Adrenal gland (tissue), 12 donors: ENCODE measurements around the gene CDH4. TPM values are rescaled to one million over a fixed set of nuclear protein-coding genes. Genes with fewer than 3 reads are reported as not detected.

ENCODE experiments used
- DNase-seq, 7 donors: peaks; one replicate each; pipeline ENCODE4 v3.0.0-alpha.2; 2019 to 2020
- H3K27ac ChIP-seq, 5 donors: fragments of 200-600 bp; sonication (generic) in 4 of 5; 1 replicate in 3 of 5; 2 replicates in 2 of 5; pipeline versions ENCODE4 v1.5.1 to v1.8.0; 2016 to 2020; ENCODE audit warnings: mild to moderate bottlenecking in 1 of 5
- H3K27me3 ChIP-seq: fragments of 200-600 bp; 2 replicates; pipeline ENCODE4 v1.8.0; 2021
- H3K36me3 ChIP-seq, 2 donors: fragments of 200-600 bp; replicated peaks in 1 of 2; 1 replicate in 1 of 2; 2 replicates in 1 of 2; pipeline versions ENCODE4 v1.5.1 to v1.8.0; 2018 to 2022
- H3K4me1 ChIP-seq, 2 donors: fragments of 200-600 bp; replicated peaks in 1 of 2; 1 replicate in 1 of 2; 2 replicates in 1 of 2; pipeline versions ENCODE4 v1.5.1 to v1.8.0; 2018 to 2021
- H3K4me3 ChIP-seq, 4 donors: fragments of 200-600 bp; sonication (generic) in 3 of 4; one replicate each; pipeline ENCODE4 v1.5.1; 2016 to 2018
- H3K9me3 ChIP-seq, 3 donors: fragments of 200-600 bp; sonication (generic) in 1 of 3; replicated peaks in 1 of 3; 1 replicate in 2 of 3; 2 replicates in 1 of 3; pipeline versions ENCODE4 v1.5.1 to v1.8.0; 2016 to 2021
- CTCF ChIP-seq, 6 experiments: fragments of 450-650 bp in 4 of 6; fragments of 200-600 bp in 2 of 6; sonication (generic) in 1 of 6; IDR thresholded peaks; 1 replicate in 5 of 6; 2 replicates in 1 of 6; pipeline versions ENCODE4 v1.5.1 to v1.8.0; 2016 to 2021; ENCODE audit warnings: antibody characterized with exemption in 6 of 6, mild to moderate bottlenecking in 2 of 6, moderate library complexity in 1 of 6
- POLR2A ChIP-seq, 2 donors: fragments of 450-650 bp; IDR thresholded peaks; one replicate each; pipeline ENCODE4 v1.6.1; 2017; ENCODE audit warnings: antibody characterized with exemption in 2 of 2, mild to moderate bottlenecking in 2 of 2, moderate library complexity in 1 of 2
- WGBS, 4 donors: extraction: QIAGEN DNeasy Blood & Tissue Kit in 2 of 4; methylation state at CpG; one replicate each; pipeline versions ENCODE4 v1.1.5 to v1.1.7; 2013 to 2017; 5-methylcytosine and 5-hydroxymethylcytosine counted together
- intact Hi-C, 2 donors: fragments of 100-400 bp; cut with DNase I; formaldehyde crosslinking; loops; one replicate each; pipeline versions ENCODE4 v1.14.1 to v1.15.0; 2022 to 2023
- polyA plus RNA-seq, 3 donors: library from polyadenylated mRNA; stranded (reverse); fragments of 200-250 nt in 2 of 3; fragments of 350-450 nt in 1 of 3; fragmentation: Illumina TruSeq in 1 of 3; extraction: RNeasy Lipid Tissue Mini Kit (QIAGEN cat#74804) in 1 of 3; gene quantifications; one replicate each; pipeline ENCODE4 v1.2.3, GENCODE V29; 2013 to 2014
- total RNA-seq, 9 donors: library from RNA; depleted of rRNA in 4 of 9; stranded (reverse); fragments of >200 nt in 4 of 9; fragments of 120-200 nt in 1 of 9; fragmentation: NEBNext Ultra II Directional in 1 of 9; extraction: Animal tissue kit (Norgen Biotek cat#: 25700) in 1 of 9; gene quantifications; one replicate each; pipeline versions ENCODE4 v1.1.0 to v1.2.4, GENCODE V29; 2013 to 2023
- donor health status: healthy with polysubstance abuse.
- donor health status: Bipolar disorder and iron deficiency.
- donor health status: DM: yes; HTN: yes; CAD: no.
- donor health status: DM: no; HTN: no; CAD: no.
- donor health status: DM: no; HTN: no; CAD: no.
- donor health status: DM: yes; HTN: yes; CAD: no.

The CDH4 gene
- total and polyA plus RNA-seq, 12 donors = 0.08 to 0.53 (median 0.20) TPM; not detected in 3

- H3K36me3 ChIP-seq = no peaks in the 10 kb centered on the region
- H3K9me3 ChIP-seq = no peaks in the 10 kb centered on the region
- no peak for DNase-seq
- TF ChIP-seq POLR2A (IDR thresholded peaks at IDR 0.05) = no peak
- TF ChIP-seq CTCF (IDR thresholded peaks at IDR 0.05) = no peak
- no peak overlapping the region for H3K27ac ChIP-seq
- intact Hi-C loops = no loop called here
- H3K4me1 ChIP-seq = no peaks in the 10 kb centered on the region
- no peak overlapping the region for H3K4me3 ChIP-seq
- no peaks in the 10 kb centered on the region for H3K27me3 ChIP-seq
- 54 to 79% (median 73%) methylated on average over 4 to 8 of the region's 8 CpGs for WGBS, 4 donors
Measured at GRCh38 chr20:61725966-61726365, 473.9 kb downstream of the CDH4 start.

GRCh38 chr20:61726979-61727378, 474.9 kb downstream of the CDH4 start:
- DNase-seq = no peak
- WGBS, 4 donors = 92 to 95% (median 93%) methylated on average over 5 of the region's 5 CpGs
- intact Hi-C loops = no loop called here
- H3K27ac ChIP-seq = no peak overlapping the region
- no peak for TF ChIP-seq CTCF (IDR thresholded peaks at IDR 0.05)
- TF ChIP-seq POLR2A (IDR thresholded peaks at IDR 0.05) = no peak
- H3K4me3 ChIP-seq = no peak overlapping the region
- H3K36me3 ChIP-seq = no peaks in the 10 kb centered on the region
- H3K4me1 ChIP-seq = no peaks in the 10 kb centered on the region
- no peaks in the 10 kb centered on the region for H3K27me3 ChIP-seq
- H3K9me3 ChIP-seq = no peaks in the 10 kb centered on the region

GRCh38 chr20:61727761-61728160, 475.7 kb downstream of the CDH4 start:
- Histone ChIP-seq H3K9me3 (no peaks in the 10 kb centered on the region), H3K36me3 (no peaks in the 10 kb centered on the region), H3K27me3 (no peaks in the 10 kb centered on the region), H3K4me3 (no peak overlapping the region), H3K27ac (no peak overlapping the region), H3K4me1 (no peaks in the 10 kb centered on the region)
- WGBS, 4 donors = 64 to 90% (median 81%) methylated on average over 2 of the region's 2 CpGs
- TF ChIP-seq POLR2A (IDR thresholded peaks at IDR 0.05) = no peak
- no peak for TF ChIP-seq CTCF (IDR thresholded peaks at IDR 0.05)
- no peak for DNase-seq
- intact Hi-C loops = no loop called here

GRCh38 chr20:61728326-61728725, 476.3 kb downstream of the CDH4 start:
- 77 to 83% (median 81%) methylated on average over 6 of the region's 6 CpGs for WGBS, 4 donors
- no peaks in the 10 kb centered on the region for H3K36me3 ChIP-seq
- TF ChIP-seq CTCF (IDR thresholded peaks at IDR 0.05) (no peak), POLR2A (IDR thresholded peaks at IDR 0.05) (no peak)
- H3K4me1 ChIP-seq = no peaks in the 10 kb centered on the region
- DNase-seq = no peak
- H3K27me3 ChIP-seq = no peaks in the 10 kb centered on the region
- H3K4me3 ChIP-seq = no peak overlapping the region
- no peak overlapping the region for H3K27ac ChIP-seq
- intact Hi-C loops = no loop called here
- H3K9me3 ChIP-seq = no peaks in the 10 kb centered on the region
